Hepatocyte (in vitro differentiated cells): ENCODE data around the gene TCF7.

Experiments used
- CTCF ChIP-seq: fragments of 200-600 bp; sonication (generic); IDR thresholded peaks from 2 replicates; pipeline ENCODE4 v1.5.1; 2016; ENCODE audit warnings: antibody characterized with exemption, mild to moderate bottlenecking; ENCODE audit not compliant: poor library complexity
- EZH2 ChIP-seq: fragments of 200-600 bp; sonication (generic); IDR thresholded peaks from 2 replicates; pipeline ENCODE4 v1.6.1; 2016; ENCODE audit warnings: antibody characterized with exemption, mild to moderate bottlenecking, borderline replicate concordance
- EZH2phosphoT487 ChIP-seq: fragments of 200-600 bp; sonication (generic); IDR thresholded peaks from one replicate; pipeline ENCODE4 v1.6.1; 2018; ENCODE audit warnings: antibody characterized with exemption, mild to moderate bottlenecking, low read depth, moderate library complexity; ENCODE audit not compliant: unreplicated experiment, severe bottlenecking

GRCh38 chr5:134136771-134137170, 22.3 kb downstream of the TCF7 start:
- TF ChIP-seq CTCF (no peak), EZH2phosphoT487 (no peak), EZH2 (no peak)
